BE2C (cell line): Measurements from ENCODE around the gene PDS5B.

ENCODE experiments used
- DNase-seq: peaks from one replicate; pipeline ENCODE4 v3.0.0-alpha.2; 2020
- H3K27me3 ChIP-seq: fragments of 250-450 bp; sonication (Bioruptor Pico); 2 replicates; pipeline ENCODE4 v1.5.1; 2020; ENCODE audit warnings: mild to moderate bottlenecking
- H3K36me3 ChIP-seq: fragments of 250-450 bp; sonication (Bioruptor Pico); 2 replicates; pipeline ENCODE4 v1.5.1; 2020; ENCODE audit warnings: mild to moderate bottlenecking
- H3K4me1 ChIP-seq: fragments of 250-450 bp; sonication (Bioruptor Pico); 2 replicates; pipeline ENCODE4 v1.5.1; 2020
- H3K4me3 ChIP-seq: 2 replicates; pipeline ENCODE4 v1.5.1; 2011; ENCODE audit warnings: low read depth, low read length
- H3K9me3 ChIP-seq: fragments of 250-450 bp; sonication (Bioruptor Pico); 2 replicates; pipeline ENCODE4 v1.5.1; 2020
- TF ChIP-seq, protein P1 (sequence below): IDR thresholded peaks from 2 replicates; pipeline ENCODE4 v1.5.1; 2012; ENCODE audit warnings: mild to moderate bottlenecking, low read depth, low read length

Gene PDS5B

DNA sequence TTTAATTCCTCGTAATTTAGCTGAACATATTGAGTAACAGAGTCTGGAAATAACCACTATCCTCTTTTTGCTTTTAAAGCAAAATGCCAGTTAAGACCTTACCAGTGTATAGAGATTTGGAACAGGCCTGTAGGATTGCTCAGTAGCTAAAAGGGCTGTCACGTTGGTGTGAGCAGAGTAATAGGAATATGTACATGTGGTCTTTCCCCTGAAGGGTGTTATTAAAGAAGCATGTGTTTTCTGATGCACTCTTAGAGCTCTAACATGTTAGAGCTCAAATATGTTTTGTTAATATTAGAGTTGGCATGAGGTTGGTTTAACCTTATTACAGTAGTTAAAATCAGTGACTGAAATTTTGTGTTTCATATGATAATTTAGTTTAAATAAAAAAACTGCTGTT lies 172.9 kb downstream of the PDS5B start:
- Histone ChIP-seq H3K27me3 (no peaks in the 10 kb centered on the region), H3K36me3 (peaks cover 44% of the 10 kb centered on the region), H3K4me3 (no peak overlapping the region), H3K4me1 (no peaks in the 10 kb centered on the region), H3K9me3 (no peaks in the 10 kb centered on the region)
- DNase-seq = no peak
- TF ChIP-seq, protein P1, sequence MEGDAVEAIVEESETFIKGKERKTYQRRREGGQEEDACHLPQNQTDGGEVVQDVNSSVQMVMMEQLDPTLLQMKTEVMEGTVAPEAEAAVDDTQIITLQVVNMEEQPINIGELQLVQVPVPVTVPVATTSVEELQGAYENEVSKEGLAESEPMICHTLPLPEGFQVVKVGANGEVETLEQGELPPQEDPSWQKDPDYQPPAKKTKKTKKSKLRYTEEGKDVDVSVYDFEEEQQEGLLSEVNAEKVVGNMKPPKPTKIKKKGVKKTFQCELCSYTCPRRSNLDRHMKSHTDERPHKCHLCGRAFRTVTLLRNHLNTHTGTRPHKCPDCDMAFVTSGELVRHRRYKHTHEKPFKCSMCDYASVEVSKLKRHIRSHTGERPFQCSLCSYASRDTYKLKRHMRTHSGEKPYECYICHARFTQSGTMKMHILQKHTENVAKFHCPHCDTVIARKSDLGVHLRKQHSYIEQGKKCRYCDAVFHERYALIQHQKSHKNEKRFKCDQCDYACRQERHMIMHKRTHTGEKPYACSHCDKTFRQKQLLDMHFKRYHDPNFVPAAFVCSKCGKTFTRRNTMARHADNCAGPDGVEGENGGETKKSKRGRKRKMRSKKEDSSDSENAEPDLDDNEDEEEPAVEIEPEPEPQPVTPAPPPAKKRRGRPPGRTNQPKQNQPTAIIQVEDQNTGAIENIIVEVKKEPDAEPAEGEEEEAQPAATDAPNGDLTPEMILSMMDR = no peak

DNA sequence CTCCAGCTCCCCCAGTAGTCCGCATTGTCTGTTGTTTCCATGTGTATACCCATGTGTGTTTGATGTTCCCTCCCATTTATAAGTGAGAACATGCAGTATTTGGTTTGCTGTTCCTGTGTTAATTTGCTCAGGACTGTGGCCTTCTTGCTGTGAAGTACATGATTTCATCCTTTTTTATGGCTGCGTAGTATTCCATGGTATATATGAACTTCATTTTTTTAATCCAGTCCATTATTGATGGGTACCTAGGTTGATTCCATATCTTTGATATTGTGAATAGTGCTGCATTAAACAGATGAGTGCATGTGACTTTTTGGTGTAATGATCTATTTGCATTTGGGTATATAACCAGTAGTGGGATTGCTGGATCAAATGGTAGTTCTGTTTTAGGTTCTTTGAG lies 175.2 kb downstream of the PDS5B start:
- Histone ChIP-seq H3K27me3 (no peaks in the 10 kb centered on the region), H3K36me3 (peaks cover 33% of the 10 kb centered on the region), H3K4me1 (no peaks in the 10 kb centered on the region; the same call in 1 of the 2 replicates), H3K4me3 (no peak overlapping the region), H3K9me3 (no peaks in the 10 kb centered on the region)
- no peak for DNase-seq
- TF ChIP-seq, protein P1 = no peak

DNA sequence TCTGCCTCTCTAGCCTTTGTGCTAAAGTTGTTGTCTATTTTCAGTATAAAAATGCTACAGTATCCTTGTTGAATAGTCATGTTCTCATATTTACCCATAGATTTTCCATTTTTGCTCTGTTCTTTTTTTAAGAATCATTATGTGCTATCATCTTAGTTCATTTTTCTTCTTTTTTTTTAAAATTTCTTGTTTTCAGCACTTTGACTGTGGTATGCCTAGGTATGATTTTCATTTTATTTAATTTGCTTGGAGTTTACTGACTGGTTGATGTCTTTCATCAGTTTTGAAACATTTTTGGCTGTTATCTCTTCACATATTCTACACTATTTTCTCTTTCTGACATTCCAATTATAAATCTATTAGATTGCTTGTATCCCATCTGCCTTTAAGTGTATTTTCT lies 192.9 kb downstream of the PDS5B start:
- TF ChIP-seq, protein P1 = no peak
- Histone ChIP-seq H3K36me3 (peaks cover 12% of the 10 kb centered on the region), H3K9me3 (no peaks in the 10 kb centered on the region), H3K4me1 (no peaks in the 10 kb centered on the region; the same call in 1 of the 2 replicates), H3K4me3 (no peak overlapping the region), H3K27me3 (no peaks in the 10 kb centered on the region)
- DNase-seq = no peak

DNA sequence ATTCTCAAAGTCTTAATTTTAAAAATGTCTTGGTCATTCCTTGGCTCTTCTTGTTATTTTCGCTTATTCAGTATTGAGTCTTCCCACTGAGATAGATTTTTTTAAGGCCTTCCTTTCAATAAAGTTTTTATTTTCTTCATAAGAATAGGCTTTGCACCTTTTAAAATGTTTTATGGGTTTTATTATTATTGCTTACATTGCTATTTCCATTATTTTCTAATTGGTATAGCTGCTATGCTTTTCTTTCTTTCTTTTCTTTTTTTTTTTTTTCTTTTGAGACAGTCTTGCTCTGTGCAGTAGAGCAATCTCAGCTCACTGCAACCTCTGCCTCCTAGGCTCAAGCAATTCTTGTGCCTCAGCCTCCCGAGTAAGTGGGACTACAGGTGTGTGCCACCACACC lies 195.7 kb downstream of the PDS5B start:
- Histone ChIP-seq H3K4me1 (no peaks in the 10 kb centered on the region; the same call in 1 of the 2 replicates), H3K4me3 (no peak overlapping the region), H3K36me3 (peaks cover 10% of the 10 kb centered on the region), H3K27me3 (no peaks in the 10 kb centered on the region), H3K9me3 (no peaks in the 10 kb centered on the region)
- TF ChIP-seq, protein P1 = no peak
- no peak for DNase-seq

DNA sequence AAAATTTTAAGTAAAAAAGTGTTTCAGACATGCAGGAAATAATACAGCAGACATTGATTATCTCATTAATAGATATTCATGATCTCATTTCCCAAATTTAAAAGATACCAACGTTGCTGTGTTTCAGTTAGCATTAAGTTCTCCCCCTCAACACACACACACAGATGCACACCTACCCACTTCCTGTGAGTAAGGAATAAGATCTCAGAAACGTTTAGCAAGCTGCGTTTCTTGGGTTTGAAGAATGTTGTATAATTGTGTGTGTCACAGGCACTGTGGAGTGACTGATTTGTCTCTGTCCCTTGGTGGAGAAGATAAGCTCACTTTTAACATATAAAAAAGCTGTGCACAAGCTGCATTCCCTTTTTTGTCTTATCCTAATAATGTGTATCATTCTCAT lies 196.8 kb downstream of the PDS5B start:
- no peak for DNase-seq
- Histone ChIP-seq H3K4me1 (no peaks in the 10 kb centered on the region; the same call in 1 of the 2 replicates), H3K4me3 (no peak overlapping the region), H3K9me3 (no peaks in the 10 kb centered on the region), H3K36me3 (peaks cover 10% of the 10 kb centered on the region), H3K27me3 (no peaks in the 10 kb centered on the region)
- TF ChIP-seq, protein P1 = no peak

DNA sequence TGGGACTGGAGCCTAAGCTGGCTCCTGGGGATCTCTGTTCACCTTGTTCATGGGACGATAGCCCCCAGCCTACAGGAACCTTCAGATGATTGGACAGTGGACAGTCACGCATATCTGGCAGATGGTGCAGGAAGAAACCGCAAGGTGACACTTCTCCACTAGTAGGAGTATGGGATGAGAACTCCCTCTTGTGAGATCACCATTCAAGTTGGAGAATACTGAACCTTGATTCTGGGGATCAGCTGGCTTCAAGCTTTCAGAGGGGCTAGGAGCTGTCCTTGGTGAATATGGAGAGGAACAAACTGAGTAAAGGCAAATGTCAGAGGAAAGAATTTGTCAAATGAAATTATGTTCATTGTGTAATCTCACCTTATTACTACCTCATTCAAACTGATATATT lies 204.5 kb downstream of the PDS5B start:
- Histone ChIP-seq H3K4me1 (no peaks in the 10 kb centered on the region), H3K4me3 (no peak overlapping the region), H3K27me3 (no peaks in the 10 kb centered on the region), H3K36me3 (no peaks in the 10 kb centered on the region; the same call in 1 of the 2 replicates), H3K9me3 (no peaks in the 10 kb centered on the region)
- TF ChIP-seq, protein P1 = peak; percentile 35
- DNase-seq = no peak
